Fibroblast of the aortic adventitia (primary cell): ENCODE measurements around the gene PRKACG. TPM values are rescaled to one million over a fixed set of nuclear protein-coding genes. Genes with fewer than 3 reads are reported as not detected.

Experiments
- DNase-seq: peaks from one replicate; pipeline ENCODE4 v3.0.0-alpha.2; 2010; ENCODE audit warnings: low read depth
- H3K4me3 ChIP-seq: 2 replicates; pipeline ENCODE4 v1.5.1; 2011; ENCODE audit warnings: low read depth, mild to moderate bottlenecking, control low read depth, low read length, moderate library complexity
- CTCF ChIP-seq: IDR thresholded peaks from 2 replicates; pipeline ENCODE4 v1.5.1; 2011; ENCODE audit warnings: mild to moderate bottlenecking, low read length, control low read depth, inconsistent platforms; ENCODE audit not compliant: insufficient read depth
- total RNA-seq: library from RNA; depleted of rRNA; stranded (reverse); fragments of >200 nt; gene quantifications from 2 replicates; pipeline ENCODE4 v1.2.3, GENCODE V29; 2012; ENCODE audit warnings: low replicate concordance

PRKACG gene
- total RNA-seq, 1 donor = not detected

- TF ChIP-seq CTCF = no peak
- peak overlapping the region; percentile 96 for H3K4me3 ChIP-seq
- no peak for DNase-seq
Observed at GRCh38 chr9:69036799-69037198, 22.9 kb upstream of the PRKACG start.

GRCh38 chr9:69036309-69036708 lies 22.4 kb upstream of the PRKACG start:
- DNase-seq = no peak
- peak overlapping the region; percentile 96 for H3K4me3 ChIP-seq
- TF ChIP-seq CTCF = no peak

- peak; percentile 77 for DNase-seq
Observed at GRCh38 chr9:69035438-69036308, 21.8 kb upstream of the PRKACG start, which contains the start of gene FXN. Gene FXN, plus strand, starts transcription at chr9:69035752. Its CDS starts 31 bp downstream, at chr9:69035783.

GRCh38 chr9:69034071-69034470 lies 20.2 kb upstream of the PRKACG start:
- TF ChIP-seq CTCF = no peak
- DNase-seq = no peak
- H3K4me3 ChIP-seq = no peak overlapping the region

More at GRCh38 chr9:69035438-69036308, 21.8 kb upstream of the PRKACG start, which contains the start of gene FXN:
- peak; percentile 99 for TF ChIP-seq CTCF
- H3K4me3 ChIP-seq = peak within 1 kb of the TSS; percentile 96

GRCh38 chr9:69030851-69031645 lies 17.1 kb upstream of the PRKACG start:
- H3K4me3 ChIP-seq = no peak overlapping the region

More at GRCh38 chr9:69030851-69031645, 17.1 kb upstream of the PRKACG start:
- peak; percentile 20 for DNase-seq
- TF ChIP-seq CTCF = no peak
